GM10266 (cell line): ENCODE results near the gene RABIF.

ENCODE experiments used
- DNase-seq: peaks from one replicate; pipeline ENCODE4 v3.0.0; 2012; ENCODE audit errors: extremely low spot score
- CTCF ChIP-seq: IDR thresholded peaks from 2 replicates; pipeline ENCODE4 v1.5.1; 2012; ENCODE audit warnings: mild to moderate bottlenecking, low read depth; ENCODE audit not compliant: control insufficient read depth, insufficient read depth; ENCODE audit errors: missing control alignments

The RABIF gene

GRCh38 chr1:202844935-202845334 lies 44.0 kb downstream of the RABIF start:
- TF ChIP-seq CTCF, result no peak
- DNase-seq, result no peak

GRCh38 chr1:202844259-202844658 lies 44.7 kb downstream of the RABIF start:
- TF ChIP-seq CTCF, result no peak
- DNase-seq, result no peak

- DNase-seq, result no peak
- TF ChIP-seq CTCF, result no peak
Measured at GRCh38 chr1:202843081-202843480, 45.9 kb downstream of the RABIF start.

- no peak for DNase-seq
- no peak for TF ChIP-seq CTCF
Measured at GRCh38 chr1:202837746-202838262, 51.1 kb downstream of the RABIF start.

GRCh38 chr1:202836623-202837403 lies 52.1 kb downstream of the RABIF start:
- no peak for TF ChIP-seq CTCF
- no peak for DNase-seq

- DNase-seq, result peak; percentile 60
- no peak for TF ChIP-seq CTCF
Measured at GRCh38 chr1:202835548-202836072, 53.3 kb downstream of the RABIF start.
